ENCODE data around the gene BCKDHA.

GRCh38 chr19:41430922-41431321, 33.3 kb downstream of the BCKDHA start:
- TF ChIP-seq POLR2A (IDR thresholded peaks at IDR 0.05), result no peak
- no peak for TF ChIP-seq CTCF (IDR thresholded peaks at IDR 0.05)
